Stimulated activated CD4-positive, alpha-beta T cell treated with anti-CD3 and anti-CD28 coated beads, Interleukin-12 subunit alpha, Interleukin-12 subunit beta, amount 100 ng/mL, for 24 hours (primary cell): ENCODE results near the gene MLH3.

ENCODE experiments used
- DNase-seq, 2 experiments: peaks; one replicate each; pipeline ENCODE4 v3.0.0-alpha.2; 2020; ENCODE audit warnings: low read depth in 2 of 2

The MLH3 gene

GRCh38 chr14:74985028-74985310 is 66.3 kb downstream of the MLH3 start:
- no peak for DNase-seq

- no peak for DNase-seq
Measured at GRCh38 chr14:74984236-74985027, 66.8 kb downstream of the MLH3 start.

GRCh38 chr14:74983343-74983742 is 67.9 kb downstream of the MLH3 start:
- no peak for DNase-seq

GRCh38 chr14:74982661-74983060 is 68.6 kb downstream of the MLH3 start:
- no peak for DNase-seq

GRCh38 chr14:74981833-74982232 is 69.4 kb downstream of the MLH3 start:
- DNase-seq: no peak

GRCh38 chr14:74981462-74981782 is 69.8 kb downstream of the MLH3 start:
- DNase-seq: no peak

GRCh38 chr14:74980731-74981461 is 70.4 kb downstream of the MLH3 start:
- DNase-seq: no peak

GRCh38 chr14:74980398-74980730 is 70.9 kb downstream of the MLH3 start:
- DNase-seq: no peak

- no peak for DNase-seq
Measured at GRCh38 chr14:74979442-74980397, 71.5 kb downstream of the MLH3 start.

- no peak for DNase-seq
Measured at GRCh38 chr14:74979029-74979428, 72.2 kb downstream of the MLH3 start.

- no peak for DNase-seq
Measured at GRCh38 chr14:74978416-74978947, 72.8 kb downstream of the MLH3 start.

GRCh38 chr14:74977901-74978385 is 73.3 kb downstream of the MLH3 start:
- DNase-seq: no peak

GRCh38 chr14:74977164-74977900 is 73.9 kb downstream of the MLH3 start:
- no peak for DNase-seq

GRCh38 chr14:74976264-74977113 is 74.8 kb downstream of the MLH3 start:
- no peak for DNase-seq

GRCh38 chr14:74975059-74975810 is 76.0 kb downstream of the MLH3 start:
- DNase-seq: no peak

GRCh38 chr14:74974364-74975058 is 76.8 kb downstream of the MLH3 start:
- no peak for DNase-seq

GRCh38 chr14:74973905-74974363 is 77.3 kb downstream of the MLH3 start:
- DNase-seq: no peak

GRCh38 chr14:74973003-74973653 is 78.1 kb downstream of the MLH3 start:
- no peak for DNase-seq

- no peak for DNase-seq
Measured at GRCh38 chr14:74968811-74969210, 82.5 kb downstream of the MLH3 start.
